Measurements from ENCODE around the gene APOBEC4. TPM values are rescaled to one million over a fixed set of nuclear protein-coding genes. Genes with fewer than 3 reads are reported as not detected.

APOBEC4 gene
- not detected in 2 replicates for polyA plus RNA-seq (2011; rRNA removed)
- not detected in 2 replicates for polyA minus RNA-seq (2011; rRNA and poly(A)+ RNA removed)

- H3K4me3 ChIP-seq (ENCODE audit: low read depth, low read length) = no peak within 1 kb of the TSS
- POLR2A ChIA-PET = no interaction called here
- no peaks in the 10 kb centered on the region for H3K9me3 ChIP-seq (ENCODE audit: control insufficient read depth, insufficient read depth, low read length)
- no peak for TF ChIP-seq CTCF (IDR thresholded peaks at IDR 0.05; ENCODE audit: low read depth, low read length)
- CTCF ChIA-PET = interaction anchor here (4.9 to 6.2 kb wide), 2 partner anchors 32 to 263 kb away, joined by 126 to 254 read pairs; no protein-coding TSS in a partner anchor
- no peaks in the 10 kb centered on the region for H3K27me3 ChIP-seq (ENCODE audit: control insufficient read depth, insufficient read depth, low read length)
- no peak for DNase-seq (ENCODE audit: low read depth, low spot score)
- no peak within 1 kb of the TSS for H3K27ac ChIP-seq (ENCODE audit: low read depth, low read length)
Measured at GRCh38 chr1:183652547-183653461, at the start of gene APOBEC4. Gene APOBEC4, minus strand, starts transcription at chr1:183653316. Its CDS starts 4,535 bp downstream, at chr1:183648781.

- TF ChIP-seq CTCF (IDR thresholded peaks at IDR 0.05; ENCODE audit: low read depth, low read length) = no peak
- CTCF ChIA-PET = no interaction called here
- H3K27ac ChIP-seq (ENCODE audit: low read depth, low read length) = no peak overlapping the region
- no peak overlapping the region for H3K4me3 ChIP-seq (ENCODE audit: low read depth, low read length)
- no peaks in the 10 kb centered on the region for H3K9me3 ChIP-seq (ENCODE audit: control insufficient read depth, insufficient read depth, low read length)
- POLR2A ChIA-PET = no interaction called here
- H3K27me3 ChIP-seq (ENCODE audit: control insufficient read depth, insufficient read depth, low read length) = no peaks in the 10 kb centered on the region
- DNase-seq (ENCODE audit: low read depth, low spot score) = no peak
Measured at GRCh38 chr1:183702813-183703198, 49.7 kb upstream of the APOBEC4 start.

GRCh38 chr1:183702087-183702812, 49.1 kb upstream of the APOBEC4 start:
- H3K9me3 ChIP-seq (ENCODE audit: control insufficient read depth, insufficient read depth, low read length) = no peaks in the 10 kb centered on the region
- H3K27ac ChIP-seq (ENCODE audit: low read depth, low read length) = no peak overlapping the region
- no peaks in the 10 kb centered on the region for H3K27me3 ChIP-seq (ENCODE audit: control insufficient read depth, insufficient read depth, low read length)
- ChIA-PET POLR2A (no interaction called here), CTCF (no interaction called here)
- no peak for TF ChIP-seq CTCF (IDR thresholded peaks at IDR 0.05; ENCODE audit: low read depth, low read length)
- DNase-seq (ENCODE audit: low read depth, low spot score) = no peak
- no peak overlapping the region for H3K4me3 ChIP-seq (ENCODE audit: low read depth, low read length)

GRCh38 chr1:183699616-183700160, 46.6 kb upstream of the APOBEC4 start:
- no peak for TF ChIP-seq CTCF (IDR thresholded peaks at IDR 0.05; ENCODE audit: low read depth, low read length)
- ChIA-PET CTCF (interaction anchor here (1.9 kb wide), 1 partner anchor 15 kb away, joined by 5 read pairs; no protein-coding TSS in a partner anchor), POLR2A (no interaction called here)
- Histone ChIP-seq H3K9me3 (ENCODE audit: control insufficient read depth, insufficient read depth, low read length) (no peaks in the 10 kb centered on the region), H3K27me3 (ENCODE audit: control insufficient read depth, insufficient read depth, low read length) (no peaks in the 10 kb centered on the region), H3K27ac (ENCODE audit: low read depth, low read length) (no peak overlapping the region), H3K4me3 (ENCODE audit: low read depth, low read length) (no peak overlapping the region)
- DNase-seq (ENCODE audit: low read depth, low spot score) = no peak
